ENCODE results near the gene MYORG. TPM values are rescaled to one million over a fixed set of nuclear protein-coding genes. Genes with fewer than 3 reads are reported as not detected.

MYORG gene
- total RNA-seq, 1 donor from 2014 or later = 4.8 TPM

DNA sequence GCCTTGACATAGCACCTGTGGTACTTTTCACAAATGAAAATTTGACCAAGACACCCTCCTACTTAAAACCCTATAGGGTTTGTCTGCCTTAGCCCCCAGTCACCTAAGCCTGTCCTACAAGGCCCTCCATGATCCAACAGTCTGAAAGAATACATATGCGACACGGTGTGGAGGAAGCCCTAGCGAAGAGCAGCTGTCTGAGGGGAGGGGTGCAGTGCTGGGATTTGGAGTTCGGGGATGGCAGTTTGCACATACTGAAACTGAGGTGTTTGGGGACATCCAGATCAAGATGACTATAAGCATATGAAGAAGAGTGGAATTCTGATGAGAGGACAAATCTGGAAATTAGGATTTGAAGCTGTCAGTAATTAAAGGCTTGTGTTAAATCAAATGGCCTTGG is 7.2 kb upstream of the MYORG start:
- DNase-seq (no peak), ATAC-seq (no peak)

DNA sequence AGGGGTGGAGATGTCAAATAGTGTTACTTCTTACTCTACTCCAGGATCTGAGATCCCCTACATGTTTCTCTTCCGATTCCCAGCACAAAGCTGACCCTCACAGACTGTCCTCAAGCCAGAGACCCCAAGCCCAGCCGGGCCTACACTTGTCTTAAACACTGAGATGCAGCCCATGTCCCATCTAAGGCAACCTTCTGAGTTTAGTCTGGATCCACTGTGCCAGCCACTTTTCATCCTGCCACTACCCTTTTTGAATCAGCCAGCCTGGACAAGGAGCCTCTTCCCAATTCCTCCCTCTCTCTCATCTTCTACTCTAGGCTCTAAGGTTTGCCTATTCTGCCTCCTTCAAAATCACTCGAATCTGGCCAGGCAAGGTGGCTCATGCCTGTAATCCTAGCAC is 6.2 kb upstream of the MYORG start:
- no peak for TF ChIP-seq CTCF (IDR thresholded peaks at IDR 0.05)
- intact Hi-C loops (cut with DNase I) = no loop called here
- Histone ChIP-seq H3K9me3 (no peaks in the 10 kb centered on the region), H3K27ac (no peak overlapping the region), H3K4me3 (no peak overlapping the region), H3K4me1 (peaks cover 22% of the 10 kb centered on the region), H3K36me3 (no peaks in the 10 kb centered on the region), H3K27me3 (ENCODE audit: low read depth) (no peaks in the 10 kb centered on the region)
- ATAC-seq (no peak), DNase-seq (no peak)

More for the DNA sequence above, 7.2 kb upstream of the MYORG start:
- no peak overlapping the region for H3K4me3 ChIP-seq
- H3K36me3 ChIP-seq = no peaks in the 10 kb centered on the region
- H3K4me1 ChIP-seq = peaks cover 21% of the 10 kb centered on the region
- H3K27me3 ChIP-seq (ENCODE audit: low read depth) = no peaks in the 10 kb centered on the region
- intact Hi-C loops (cut with DNase I) = no loop called here
- no peaks in the 10 kb centered on the region for H3K9me3 ChIP-seq
- H3K27ac ChIP-seq = no peak overlapping the region
- TF ChIP-seq CTCF (IDR thresholded peaks at IDR 0.05) = no peak

GRCh38 chr9:34382054-34382453 is 5.4 kb upstream of the MYORG start:
- intact Hi-C loops (cut with DNase I) = no loop called here
- ATAC-seq = no peak
- DNase-seq = no peak

GRCh38 chr9:34381323-34381722 is 4.6 kb upstream of the MYORG start:
- Histone ChIP-seq H3K4me3 (peak overlapping the region; percentile 60), H3K9me3 (no peaks in the 10 kb centered on the region), H3K27me3 (ENCODE audit: low read depth) (no peaks in the 10 kb centered on the region), H3K27ac (no peak overlapping the region), H3K36me3 (no peaks in the 10 kb centered on the region), H3K4me1 (peaks cover 32% of the 10 kb centered on the region)
- intact Hi-C loops (cut with DNase I) = no loop called here
- ATAC-seq (no peak), DNase-seq (peak; percentile 53)
- no peak for TF ChIP-seq CTCF (IDR thresholded peaks at IDR 0.05)

More at GRCh38 chr9:34382054-34382453, 5.4 kb upstream of the MYORG start:
- Histone ChIP-seq H3K4me1 (peaks cover 30% of the 10 kb centered on the region), H3K9me3 (no peaks in the 10 kb centered on the region), H3K36me3 (no peaks in the 10 kb centered on the region), H3K27me3 (ENCODE audit: low read depth) (no peaks in the 10 kb centered on the region), H3K4me3 (no peak overlapping the region), H3K27ac (no peak overlapping the region)
- TF ChIP-seq CTCF (IDR thresholded peaks at IDR 0.05) = no peak

DNA sequence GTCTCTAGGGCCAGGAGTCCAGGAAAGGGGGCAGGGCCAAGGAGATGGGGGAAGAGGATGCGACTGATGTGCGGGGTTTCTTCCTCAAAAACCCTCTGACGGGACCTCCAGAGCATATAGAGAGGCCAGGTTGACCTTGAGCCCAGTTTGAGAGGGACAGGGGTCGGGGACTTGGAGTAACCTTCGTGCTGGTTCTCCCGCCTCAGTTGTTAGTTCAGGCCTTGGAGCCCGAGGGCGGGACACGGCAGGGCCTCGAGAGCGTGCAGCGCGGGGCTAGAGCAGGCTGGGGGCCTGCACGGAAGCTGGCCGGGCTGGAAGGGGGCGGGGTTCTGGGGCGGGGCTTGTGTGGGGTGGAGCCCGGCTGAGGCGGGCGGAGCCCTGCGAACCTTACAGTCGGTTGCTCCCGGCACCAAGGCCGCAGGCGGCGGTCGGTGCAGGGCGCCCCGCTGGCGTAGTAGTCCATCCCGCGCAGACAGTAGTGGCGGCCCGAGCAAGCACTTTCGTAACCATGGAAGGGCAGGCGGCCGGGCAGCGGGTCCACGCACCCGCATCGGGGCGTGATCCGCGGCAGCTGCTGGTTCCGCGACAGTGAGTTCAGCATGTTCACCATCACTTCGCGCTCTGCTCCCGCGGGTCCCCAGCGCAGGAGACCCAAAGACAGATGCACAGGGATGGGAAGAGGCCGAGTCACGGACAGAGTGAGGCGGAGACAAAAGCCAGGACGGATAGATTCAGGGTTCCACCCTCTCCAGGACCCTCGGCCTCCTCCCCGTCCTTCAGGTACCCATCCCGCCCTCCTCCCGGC is 4.0 kb upstream of the MYORG start:
- H3K36me3 ChIP-seq = no peaks in the 10 kb centered on the region
- DNase-seq (peak; percentile 87), ATAC-seq (peak; percentile 80 to 81)
- intact Hi-C loops (cut with DNase I) = no loop called here
- no peak for TF ChIP-seq CTCF (IDR thresholded peaks at IDR 0.05)
- peak overlapping the region; percentile 60 for H3K4me3 ChIP-seq
- peak overlapping the region; percentile 36 for H3K27ac ChIP-seq
- no peaks in the 10 kb centered on the region for H3K27me3 ChIP-seq (ENCODE audit: low read depth)
- peaks cover 38% of the 10 kb centered on the region for H3K4me1 ChIP-seq
- H3K9me3 ChIP-seq = no peaks in the 10 kb centered on the region
